SK-N-MC (cell line): ENCODE data around the gene MYL3.

Experiments used
- EZH2 ChIP-seq: fragments of 200-600 bp; sonication (generic); IDR thresholded peaks from one replicate; pipeline ENCODE4 v1.6.1; 2017; ENCODE audit warnings: antibody characterized with exemption
- FOXP2 ChIP-seq: optimal IDR thresholded peaks from 2 replicates; pipeline ENCODE3; 2011; ENCODE audit warnings: mild to moderate bottlenecking, moderate library complexity; ENCODE audit not compliant: insufficient read depth; ENCODE audit errors: extremely low read length, control extremely low read depth
- POLR2AphosphoS5 ChIP-seq: IDR thresholded peaks from 2 replicates; pipeline ENCODE4 v1.6.1; 2012; ENCODE audit warnings: mild to moderate bottlenecking, low read depth, low read length, borderline replicate concordance

GRCh38 chr3:46873521-46873920 is 10.3 kb upstream of the MYL3 start:
- TF ChIP-seq POLR2AphosphoS5: no peak
- no peak for TF ChIP-seq EZH2
- no peak for TF ChIP-seq FOXP2
